ENCODE results near the gene VAV2.

DNA sequence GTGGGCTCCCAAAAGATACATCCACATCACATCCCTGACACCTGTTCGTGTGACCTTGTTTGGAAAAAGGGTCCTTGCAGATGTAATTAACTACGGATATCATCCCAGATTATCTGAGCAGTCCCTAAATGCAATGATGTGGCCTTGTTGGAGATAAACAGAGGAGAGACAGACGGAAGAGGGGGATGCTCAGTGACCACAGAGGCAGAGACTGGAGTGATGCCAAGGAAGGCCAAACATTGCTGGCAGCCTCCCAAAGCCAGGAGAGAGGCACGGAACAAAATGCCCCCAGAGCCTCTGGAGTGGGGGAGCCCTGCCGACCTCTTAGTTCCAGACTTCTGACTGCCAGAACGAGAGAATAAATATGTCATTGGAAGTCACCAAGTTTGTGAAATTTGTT lies 15.0 kb upstream of the VAV2 start:
- TF ChIP-seq, protein P1, sequence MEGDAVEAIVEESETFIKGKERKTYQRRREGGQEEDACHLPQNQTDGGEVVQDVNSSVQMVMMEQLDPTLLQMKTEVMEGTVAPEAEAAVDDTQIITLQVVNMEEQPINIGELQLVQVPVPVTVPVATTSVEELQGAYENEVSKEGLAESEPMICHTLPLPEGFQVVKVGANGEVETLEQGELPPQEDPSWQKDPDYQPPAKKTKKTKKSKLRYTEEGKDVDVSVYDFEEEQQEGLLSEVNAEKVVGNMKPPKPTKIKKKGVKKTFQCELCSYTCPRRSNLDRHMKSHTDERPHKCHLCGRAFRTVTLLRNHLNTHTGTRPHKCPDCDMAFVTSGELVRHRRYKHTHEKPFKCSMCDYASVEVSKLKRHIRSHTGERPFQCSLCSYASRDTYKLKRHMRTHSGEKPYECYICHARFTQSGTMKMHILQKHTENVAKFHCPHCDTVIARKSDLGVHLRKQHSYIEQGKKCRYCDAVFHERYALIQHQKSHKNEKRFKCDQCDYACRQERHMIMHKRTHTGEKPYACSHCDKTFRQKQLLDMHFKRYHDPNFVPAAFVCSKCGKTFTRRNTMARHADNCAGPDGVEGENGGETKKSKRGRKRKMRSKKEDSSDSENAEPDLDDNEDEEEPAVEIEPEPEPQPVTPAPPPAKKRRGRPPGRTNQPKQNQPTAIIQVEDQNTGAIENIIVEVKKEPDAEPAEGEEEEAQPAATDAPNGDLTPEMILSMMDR (IDR thresholded peaks at IDR 0.05; ENCODE audit: low read depth, low read length, missing input control), result no peak
- no peak for TF ChIP-seq RAD21 (IDR thresholded peaks at IDR 0.05)
- TF ChIP-seq TAF1 (conservative IDR thresholded peaks at IDR 0.05), result no peak
- no peak for TF ChIP-seq YY1 (IDR thresholded peaks at IDR 0.05)
- TF ChIP-seq, protein P2, sequence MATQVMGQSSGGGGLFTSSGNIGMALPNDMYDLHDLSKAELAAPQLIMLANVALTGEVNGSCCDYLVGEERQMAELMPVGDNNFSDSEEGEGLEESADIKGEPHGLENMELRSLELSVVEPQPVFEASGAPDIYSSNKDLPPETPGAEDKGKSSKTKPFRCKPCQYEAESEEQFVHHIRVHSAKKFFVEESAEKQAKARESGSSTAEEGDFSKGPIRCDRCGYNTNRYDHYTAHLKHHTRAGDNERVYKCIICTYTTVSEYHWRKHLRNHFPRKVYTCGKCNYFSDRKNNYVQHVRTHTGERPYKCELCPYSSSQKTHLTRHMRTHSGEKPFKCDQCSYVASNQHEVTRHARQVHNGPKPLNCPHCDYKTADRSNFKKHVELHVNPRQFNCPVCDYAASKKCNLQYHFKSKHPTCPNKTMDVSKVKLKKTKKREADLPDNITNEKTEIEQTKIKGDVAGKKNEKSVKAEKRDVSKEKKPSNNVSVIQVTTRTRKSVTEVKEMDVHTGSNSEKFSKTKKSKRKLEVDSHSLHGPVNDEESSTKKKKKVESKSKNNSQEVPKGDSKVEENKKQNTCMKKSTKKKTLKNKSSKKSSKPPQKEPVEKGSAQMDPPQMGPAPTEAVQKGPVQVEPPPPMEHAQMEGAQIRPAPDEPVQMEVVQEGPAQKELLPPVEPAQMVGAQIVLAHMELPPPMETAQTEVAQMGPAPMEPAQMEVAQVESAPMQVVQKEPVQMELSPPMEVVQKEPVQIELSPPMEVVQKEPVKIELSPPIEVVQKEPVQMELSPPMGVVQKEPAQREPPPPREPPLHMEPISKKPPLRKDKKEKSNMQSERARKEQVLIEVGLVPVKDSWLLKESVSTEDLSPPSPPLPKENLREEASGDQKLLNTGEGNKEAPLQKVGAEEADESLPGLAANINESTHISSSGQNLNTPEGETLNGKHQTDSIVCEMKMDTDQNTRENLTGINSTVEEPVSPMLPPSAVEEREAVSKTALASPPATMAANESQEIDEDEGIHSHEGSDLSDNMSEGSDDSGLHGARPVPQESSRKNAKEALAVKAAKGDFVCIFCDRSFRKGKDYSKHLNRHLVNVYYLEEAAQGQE (IDR thresholded peaks at IDR 0.05), result no peak
- TF ChIP-seq, protein P3, sequence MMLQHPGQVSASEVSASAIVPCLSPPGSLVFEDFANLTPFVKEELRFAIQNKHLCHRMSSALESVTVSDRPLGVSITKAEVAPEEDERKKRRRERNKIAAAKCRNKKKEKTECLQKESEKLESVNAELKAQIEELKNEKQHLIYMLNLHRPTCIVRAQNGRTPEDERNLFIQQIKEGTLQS (IDR thresholded peaks at IDR 0.05), result no peak
- no peak for TF ChIP-seq EGR1 (IDR thresholded peaks at IDR 0.05; ENCODE audit: low read depth in 2 of 2)
- TF ChIP-seq RXRA (IDR thresholded peaks at IDR 0.05), result no peak
- TF ChIP-seq, protein P4, sequence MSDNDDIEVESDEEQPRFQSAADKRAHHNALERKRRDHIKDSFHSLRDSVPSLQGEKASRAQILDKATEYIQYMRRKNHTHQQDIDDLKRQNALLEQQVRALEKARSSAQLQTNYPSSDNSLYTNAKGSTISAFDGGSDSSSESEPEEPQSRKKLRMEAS (IDR thresholded peaks at IDR 0.05), result no peak
- no peak for TF ChIP-seq SP1 (IDR thresholded peaks at IDR 0.05)
- TF ChIP-seq GABPA (IDR thresholded peaks at IDR 0.05 in 1 of 2, conservative IDR thresholded peaks at IDR 0.05 in 1 of 2), result no peak
